Measurements from ENCODE around the gene CXADR.

The CXADR gene

DNA sequence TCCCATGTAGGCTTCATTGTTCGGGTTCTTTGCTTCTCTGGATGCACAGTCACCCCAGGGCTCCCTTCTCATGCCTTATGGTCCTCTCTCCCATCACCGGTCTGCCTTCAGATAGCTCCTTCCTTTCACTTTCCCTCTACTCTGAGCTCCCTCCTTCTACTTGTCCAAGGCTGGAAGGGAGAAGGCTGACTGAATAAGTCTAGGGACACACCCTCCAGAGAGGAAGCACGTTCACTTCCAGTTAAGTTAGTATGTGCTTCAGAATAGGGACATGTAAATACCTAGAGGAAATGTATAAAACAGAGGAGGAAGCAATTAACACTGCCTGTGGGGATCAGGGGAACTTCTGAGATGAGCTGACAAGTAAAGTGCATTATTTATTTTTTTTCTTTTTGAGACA is 23.5 kb downstream of the CXADR start:
- H3K27ac ChIP-seq: no peak overlapping the region
- TF ChIP-seq, protein P1, sequence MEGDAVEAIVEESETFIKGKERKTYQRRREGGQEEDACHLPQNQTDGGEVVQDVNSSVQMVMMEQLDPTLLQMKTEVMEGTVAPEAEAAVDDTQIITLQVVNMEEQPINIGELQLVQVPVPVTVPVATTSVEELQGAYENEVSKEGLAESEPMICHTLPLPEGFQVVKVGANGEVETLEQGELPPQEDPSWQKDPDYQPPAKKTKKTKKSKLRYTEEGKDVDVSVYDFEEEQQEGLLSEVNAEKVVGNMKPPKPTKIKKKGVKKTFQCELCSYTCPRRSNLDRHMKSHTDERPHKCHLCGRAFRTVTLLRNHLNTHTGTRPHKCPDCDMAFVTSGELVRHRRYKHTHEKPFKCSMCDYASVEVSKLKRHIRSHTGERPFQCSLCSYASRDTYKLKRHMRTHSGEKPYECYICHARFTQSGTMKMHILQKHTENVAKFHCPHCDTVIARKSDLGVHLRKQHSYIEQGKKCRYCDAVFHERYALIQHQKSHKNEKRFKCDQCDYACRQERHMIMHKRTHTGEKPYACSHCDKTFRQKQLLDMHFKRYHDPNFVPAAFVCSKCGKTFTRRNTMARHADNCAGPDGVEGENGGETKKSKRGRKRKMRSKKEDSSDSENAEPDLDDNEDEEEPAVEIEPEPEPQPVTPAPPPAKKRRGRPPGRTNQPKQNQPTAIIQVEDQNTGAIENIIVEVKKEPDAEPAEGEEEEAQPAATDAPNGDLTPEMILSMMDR (IDR thresholded peaks at IDR 0.05): no peak
- no peak for TF ChIP-seq ZFX (IDR thresholded peaks at IDR 0.05; ENCODE audit: borderline replicate concordance)

DNA sequence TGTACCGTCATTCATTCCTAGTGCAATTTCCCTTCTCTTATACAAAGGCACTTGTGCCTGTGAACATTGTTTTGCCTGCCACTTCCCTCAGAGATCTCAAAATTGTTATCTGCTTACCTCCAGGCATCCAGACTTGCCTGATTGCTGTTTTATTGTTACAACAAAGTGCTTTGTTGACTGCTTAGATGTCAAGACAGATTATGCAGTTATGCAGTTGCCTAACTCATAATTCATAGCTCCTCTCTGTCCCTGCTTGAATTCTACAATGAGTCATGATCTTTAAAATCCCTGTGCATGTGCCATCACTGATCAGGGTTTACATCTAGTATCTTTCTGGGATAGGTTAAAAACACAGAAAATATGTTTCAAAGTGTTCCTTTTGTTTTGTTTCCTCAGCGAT is 24.5 kb downstream of the CXADR start:
- H3K27ac ChIP-seq: no peak overlapping the region
- TF ChIP-seq ZFX (IDR thresholded peaks at IDR 0.05; ENCODE audit: borderline replicate concordance): no peak
- TF ChIP-seq, protein P1 (IDR thresholded peaks at IDR 0.05): no peak

DNA sequence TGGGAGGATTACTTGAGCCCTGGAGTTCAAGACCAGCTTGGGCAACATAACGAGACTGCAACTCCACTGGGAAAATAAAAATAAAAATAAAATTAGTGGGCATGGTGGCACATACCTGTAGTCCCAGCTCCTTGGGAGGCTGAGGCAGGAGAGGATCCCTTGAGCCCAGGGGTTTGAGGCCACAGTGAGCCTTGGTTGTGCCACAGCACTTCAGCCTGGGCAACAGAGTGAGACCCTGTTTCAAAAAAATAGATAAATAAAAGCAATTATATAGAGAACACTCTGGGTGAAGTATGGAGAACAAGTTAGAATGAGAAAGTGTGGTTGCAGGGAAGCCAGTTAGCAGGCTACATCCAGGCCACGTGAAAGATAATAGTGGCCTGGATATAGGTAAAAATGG is 25.7 kb downstream of the CXADR start:
- TF ChIP-seq, protein P1 (IDR thresholded peaks at IDR 0.05): no peak
- TF ChIP-seq ZFX (IDR thresholded peaks at IDR 0.05; ENCODE audit: borderline replicate concordance): no peak
- no peak overlapping the region for H3K27ac ChIP-seq

DNA sequence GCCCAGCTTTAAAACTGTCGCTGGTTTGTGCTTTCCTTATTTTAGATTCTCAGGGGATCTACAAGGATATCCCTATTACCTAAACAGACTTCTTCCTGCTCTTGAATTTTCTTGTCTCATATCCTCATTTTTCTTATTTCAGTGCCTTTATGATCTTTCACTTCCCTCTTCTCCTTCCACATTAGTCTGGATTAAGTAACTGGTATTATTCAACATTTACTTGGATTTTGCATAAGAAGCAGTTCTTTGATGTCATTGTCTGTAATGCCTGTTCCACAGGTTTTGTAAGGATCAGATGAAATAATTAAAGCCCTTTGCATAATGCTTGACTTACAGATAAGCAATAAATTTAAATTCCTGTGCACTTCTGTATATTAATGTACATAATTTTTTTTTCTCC is 26.5 kb downstream of the CXADR start:
- no peak overlapping the region for H3K27ac ChIP-seq
- TF ChIP-seq ZFX (IDR thresholded peaks at IDR 0.05; ENCODE audit: borderline replicate concordance): no peak
- TF ChIP-seq, protein P1 (IDR thresholded peaks at IDR 0.05): no peak

DNA sequence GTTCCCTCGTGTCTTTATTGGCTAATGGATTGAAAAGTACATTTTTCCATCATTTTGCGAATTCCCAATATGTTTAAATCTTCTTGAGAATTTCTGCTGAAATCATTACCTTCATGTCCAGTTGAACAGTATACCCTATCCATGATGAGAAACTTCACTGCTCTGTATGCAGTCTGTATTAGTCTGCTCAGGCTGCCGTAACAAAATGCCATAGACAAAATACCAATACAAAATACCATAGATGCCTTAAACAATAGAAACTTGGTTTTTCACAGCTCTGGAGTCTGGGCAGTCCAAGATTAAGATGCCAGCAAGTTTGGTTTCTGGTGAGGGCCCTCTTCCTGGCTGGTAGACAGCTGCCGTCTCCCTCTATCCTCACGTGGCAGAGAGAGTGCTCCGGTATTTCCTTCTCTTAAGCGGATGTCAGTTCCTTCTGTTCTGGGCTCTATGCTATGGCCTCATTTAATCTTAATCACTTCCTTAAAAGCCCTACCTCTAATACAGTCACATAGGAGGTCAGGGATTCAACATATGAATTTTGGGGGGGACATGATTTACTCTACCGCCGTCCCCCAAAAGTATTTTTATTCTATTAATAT is 27.0 kb downstream of the CXADR start:
- H3K27ac ChIP-seq: no peak overlapping the region
- TF ChIP-seq ZFX (IDR thresholded peaks at IDR 0.05; ENCODE audit: borderline replicate concordance): no peak
- TF ChIP-seq, protein P1 (IDR thresholded peaks at IDR 0.05): no peak

DNA sequence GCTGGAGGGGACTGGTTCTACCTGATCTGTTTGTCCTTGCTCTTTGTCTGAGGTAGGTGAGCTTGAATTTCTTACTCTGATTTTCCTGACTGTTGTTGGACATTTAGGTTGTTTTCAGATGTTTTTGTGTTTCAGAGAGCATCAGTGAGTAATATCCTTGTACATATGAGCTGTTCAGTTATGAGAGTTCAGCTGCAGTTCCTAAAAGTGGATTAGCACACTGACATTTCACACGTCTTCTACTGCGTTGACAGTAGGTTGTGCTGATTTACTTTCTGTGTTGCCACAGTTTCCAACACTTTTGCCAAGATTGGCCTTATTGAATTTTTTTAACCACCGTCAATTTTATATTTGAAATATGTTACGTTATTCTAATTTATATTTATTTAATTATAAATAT is 27.7 kb downstream of the CXADR start:
- TF ChIP-seq, protein P1 (IDR thresholded peaks at IDR 0.05): no peak
- no peak for TF ChIP-seq ZFX (IDR thresholded peaks at IDR 0.05; ENCODE audit: borderline replicate concordance)
- H3K27ac ChIP-seq: no peak overlapping the region

DNA sequence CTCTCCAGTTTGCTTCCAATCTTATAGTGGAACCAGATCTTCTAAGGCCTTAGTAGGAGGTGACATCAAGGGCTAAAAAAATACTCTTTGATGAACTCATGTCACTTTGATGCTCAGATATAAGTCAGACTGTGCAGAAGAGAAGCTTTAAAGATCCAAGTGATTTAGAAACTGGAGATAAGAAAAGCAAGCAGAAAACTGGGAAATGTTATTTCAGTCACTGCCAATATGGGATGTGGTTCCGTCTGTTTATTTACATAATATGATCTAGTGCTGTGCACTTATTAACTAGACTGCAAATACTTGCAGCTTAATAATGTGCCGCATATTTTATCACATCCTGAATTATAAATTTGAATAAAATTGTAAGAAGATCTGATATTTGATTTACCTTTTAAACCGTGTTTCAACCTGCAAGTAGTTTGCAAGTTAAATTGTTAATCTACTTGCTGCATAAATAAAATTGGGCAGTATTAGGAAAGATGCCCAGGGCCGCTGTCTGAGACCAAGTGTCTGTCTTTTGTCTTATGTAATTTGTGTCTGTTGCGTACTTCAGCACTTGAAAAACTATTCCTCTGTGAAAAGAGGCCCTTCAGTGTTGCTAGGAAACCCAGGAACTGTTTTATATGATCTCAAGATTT is 29.6 kb downstream of the CXADR start:
- peak overlapping the region; percentile 32 for H3K27ac ChIP-seq
- TF ChIP-seq, protein P1 (IDR thresholded peaks at IDR 0.05): no peak
- TF ChIP-seq ZFX (IDR thresholded peaks at IDR 0.05; ENCODE audit: borderline replicate concordance): no peak

Data from 22Rv1 (cell line).